Measurements from ENCODE around the gene FBXO27. TPM values are rescaled to one million over a fixed set of nuclear protein-coding genes. Genes with fewer than 3 reads are reported as not detected.

Gene FBXO27
- total and polyA plus RNA-seq, 4 experiments from 2014 or later, result 0.42 to 1.4 (median 0.75) TPM

Other genes with a start within 250 kb of the FBXO27 start
- not detected for gene LGALS7B, start 243.3 kb downstream of the FBXO27 start, total RNA-seq
- gene LGALS7B, start 243.3 kb downstream of the FBXO27 start, polyA plus RNA-seq, result not detected
- gene LGALS4, start 219.6 kb downstream of the FBXO27 start, total RNA-seq, result 1 to 10 TPM; 4.7 to 6.1 TPM
- gene LGALS4, start 219.6 kb downstream of the FBXO27 start, polyA plus RNA-seq, result not detected
- gene ECH1, start 200.8 kb downstream of the FBXO27 start, total RNA-seq, result 100 to 1,000 TPM; 135 to 143 TPM
- gene ECH1, start 200.8 kb downstream of the FBXO27 start, polyA plus RNA-seq, result 100 to 1,000 TPM; 245 to 294 TPM
- gene HNRNPL, start 182.6 kb downstream of the FBXO27 start, total RNA-seq, result 100 to 1,000 TPM; 329 to 351 TPM
- gene HNRNPL, start 182.6 kb downstream of the FBXO27 start, polyA plus RNA-seq, result 10 to 100 TPM; 15.2 to 76.0 TPM
- gene RINL, start 154.3 kb downstream of the FBXO27 start, total RNA-seq, result 10 to 100 TPM; 64.4 to 65.9 TPM
- 10 to 100 TPM; 20.9 to 53.3 TPM for gene RINL, start 154.3 kb downstream of the FBXO27 start, polyA plus RNA-seq
- gene SIRT2, start 132.9 kb downstream of the FBXO27 start, total RNA-seq, result 10 to 100 TPM; 47.0 to 50.0 TPM
- 10 to 100 TPM; 39.0 to 51.7 TPM for gene SIRT2, start 132.9 kb downstream of the FBXO27 start, polyA plus RNA-seq
- 10 to 100 TPM; 23.9 to 26.0 TPM for gene NFKBIB, start 132.6 kb downstream of the FBXO27 start, total RNA-seq
- 10 to 100 TPM in 1 of 2 donors, 1 to 10 TPM in 1; 7.2 to 15.2 TPM for gene NFKBIB, start 132.6 kb downstream of the FBXO27 start, polyA plus RNA-seq
- under 1 TPM; 0.42 to 0.79 TPM for gene CCER2, start 120.4 kb downstream of the FBXO27 start, total RNA-seq
- not detected for gene CCER2, start 120.4 kb downstream of the FBXO27 start, polyA plus RNA-seq
- 10 to 100 TPM; 17.0 to 20.2 TPM for gene SARS2, start 101.8 kb downstream of the FBXO27 start, total RNA-seq
- gene SARS2, start 101.8 kb downstream of the FBXO27 start, polyA plus RNA-seq, result 10 to 100 TPM in 1 of 2 donors, 1 to 10 TPM in 1; 9.6 to 14.0 TPM
- 10 to 100 TPM; 25.2 to 26.9 TPM for gene MRPS12, start 101.6 kb downstream of the FBXO27 start, total RNA-seq
- 100 to 1,000 TPM in 1 of 2 donors, 10 to 100 TPM in 1; 76.4 to 118 TPM for gene MRPS12, start 101.6 kb downstream of the FBXO27 start, polyA plus RNA-seq
- not detected for gene FBXO17, start 56.8 kb downstream of the FBXO27 start, total RNA-seq
- gene FBXO17, start 56.8 kb downstream of the FBXO27 start, polyA plus RNA-seq, result not detected
- under 1 TPM in 1 of 2 experiments, not detected in 1; 0.14 TPM for gene ACP7, start 51.8 kb upstream of the FBXO27 start, total RNA-seq
- not detected for gene ACP7, start 51.8 kb upstream of the FBXO27 start, polyA plus RNA-seq
- 10 to 100 TPM; 13.1 to 15.7 TPM for gene PAK4, start 93.2 kb upstream of the FBXO27 start, total RNA-seq
- 1 to 10 TPM; 1.3 to 2.9 TPM for gene PAK4, start 93.2 kb upstream of the FBXO27 start, polyA plus RNA-seq
- not detected for gene NCCRP1, start 164.4 kb upstream of the FBXO27 start, total RNA-seq
- gene NCCRP1, start 164.4 kb upstream of the FBXO27 start, polyA plus RNA-seq, result not detected
- gene SYCN, start 171.7 kb upstream of the FBXO27 start, total RNA-seq, result not detected
- gene SYCN, start 171.7 kb upstream of the FBXO27 start, polyA plus RNA-seq, result not detected
- not detected for gene IFNL3, start 212.5 kb upstream of the FBXO27 start, total RNA-seq
- not detected for gene IFNL3, start 212.5 kb upstream of the FBXO27 start, polyA plus RNA-seq
- gene IFNL4, start 216.3 kb upstream of the FBXO27 start, total RNA-seq, result not detected
- not detected for gene IFNL4, start 216.3 kb upstream of the FBXO27 start, polyA plus RNA-seq
- gene IFNL2, start 235.8 kb upstream of the FBXO27 start, total RNA-seq, result not detected
- not detected for gene IFNL2, start 235.8 kb upstream of the FBXO27 start, polyA plus RNA-seq